Sciatic nerve (tissue), 2 donors: ENCODE measurements around the gene CACNA1B. TPM values are rescaled to one million over a fixed set of nuclear protein-coding genes. Genes with fewer than 3 reads are reported as not detected.
A peak's percentile ranks its signal among the peaks of the same experiment; 100 is the strongest.
"Not testable (repeated sequence)": the region's sequence is repeated elsewhere in the genome, so short reads cannot be mapped to it uniquely, and the experiment has no call there.

ENCODE experiments used
- ATAC-seq: fragments of 200-7000 bp; cut with Tn5 transposase; one replicate; pipeline ENCODE4 v1.9.1; 2020; ENCODE audit warnings: mild to moderate bottlenecking, moderate library complexity
- DNase-seq: peaks from one replicate; pipeline ENCODE4 v3.0.0-alpha.2; 2020; ENCODE audit warnings: low spot score
- intact Hi-C: fragments of 100-400 bp; cut with DNase I; formaldehyde crosslinking; loops from one replicate; pipeline ENCODE4 v1.14.2; 2022
- total RNA-seq: library from RNA; stranded (reverse); fragmentation: NEBNext Ultra II Directional; extraction: Animal tissue kit (Norgen Biotek cat#: 25700); gene quantifications from one replicate; pipeline ENCODE4 v1.2.1, GENCODE V29; 2021
- donor health status: DM: no; HTN: no; CAD: no.
- donor health status: DM: no; HTN: no; CAD: no.

Gene CACNA1B
- total RNA-seq, 1 donor from 2014 or later, result 0.09 TPM

- intact Hi-C loops, result no loop called here
- no peak for DNase-seq
- no peak for ATAC-seq
These were observed 220.0 kb downstream of the CACNA1B start for GRCh38 chr9:138097501-138097991.

DNA sequence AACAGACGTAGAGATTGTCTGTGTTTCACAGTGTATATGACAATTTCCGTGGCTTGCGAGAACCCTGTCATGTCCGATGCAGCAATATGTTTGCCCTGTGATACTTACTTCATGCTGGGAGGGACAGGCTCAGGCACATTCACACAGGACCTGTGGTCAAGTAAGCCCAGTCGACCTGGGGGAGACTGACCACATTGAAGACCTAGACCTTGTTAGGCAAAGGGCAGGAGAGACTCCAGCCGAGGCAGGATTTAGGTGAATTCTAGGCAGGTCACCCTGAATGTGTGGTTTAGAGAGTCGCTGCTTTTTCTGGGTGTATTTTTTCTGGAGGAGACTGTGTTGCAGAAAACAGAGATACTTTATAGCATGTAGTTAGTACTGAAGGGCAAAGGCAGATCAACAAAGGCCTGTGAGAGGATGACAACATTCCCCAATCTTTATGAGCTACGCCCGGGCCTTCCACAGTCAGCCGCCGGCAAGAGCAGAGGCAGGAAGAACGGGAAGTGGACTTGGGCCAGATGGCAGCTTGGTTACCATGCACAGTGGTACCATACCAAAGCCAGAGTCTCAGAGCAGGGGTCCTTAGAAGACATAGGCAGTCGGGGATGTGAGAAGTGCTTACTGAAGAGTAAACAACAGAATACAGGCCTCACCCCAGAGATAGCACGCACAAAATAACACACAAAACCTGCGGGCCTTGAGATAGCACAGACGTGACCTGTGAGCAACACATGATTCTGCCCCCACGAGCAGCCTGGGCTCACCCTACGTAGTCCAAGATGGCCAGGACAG is 220.7 kb downstream of the CACNA1B start:
- intact Hi-C loops, result no loop called here
- DNase-seq (no peak), ATAC-seq (no peak)

DNA sequence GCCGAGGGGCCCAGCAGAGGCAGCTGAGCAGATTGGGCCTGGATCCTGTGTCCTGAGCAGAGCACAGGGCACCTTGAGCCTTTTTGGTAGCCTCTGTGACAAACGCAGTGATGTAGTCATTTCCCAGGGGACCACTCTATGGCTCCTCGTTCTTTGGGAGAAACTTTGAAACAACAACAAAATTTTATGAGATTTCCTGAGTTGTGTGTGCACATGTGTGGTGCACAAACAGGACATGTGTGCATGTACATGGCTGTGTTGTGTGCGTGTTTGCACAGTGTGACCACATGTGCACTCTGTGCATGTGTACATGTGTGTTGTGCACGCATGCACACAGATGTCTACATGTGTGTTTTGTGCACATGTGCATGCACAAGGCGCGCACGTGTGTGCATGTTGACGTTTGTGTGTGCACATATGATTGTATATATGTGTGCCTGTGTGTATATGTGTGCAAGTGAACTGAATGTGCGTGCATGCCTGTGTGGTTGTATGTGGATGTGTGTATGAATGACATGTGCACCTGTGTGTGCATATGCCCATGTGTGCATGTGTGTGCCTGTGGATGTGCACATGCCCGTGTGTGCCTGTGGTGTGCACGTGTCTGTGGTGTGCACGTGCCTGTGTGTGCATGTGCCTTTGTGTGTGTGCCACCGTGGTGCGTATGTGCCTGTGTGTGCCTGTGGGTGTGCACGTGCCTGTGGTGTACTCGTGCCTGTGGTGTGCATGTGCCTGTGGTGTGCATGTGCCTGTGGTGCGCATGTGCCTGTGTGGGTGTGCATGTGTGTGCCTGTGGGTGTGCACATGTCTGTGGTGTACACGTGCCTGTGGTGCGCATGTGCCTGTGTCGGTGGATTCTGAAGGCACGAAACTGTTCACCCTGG is 221.6 kb downstream of the CACNA1B start:
- intact Hi-C loops, result no loop called here

DNA sequence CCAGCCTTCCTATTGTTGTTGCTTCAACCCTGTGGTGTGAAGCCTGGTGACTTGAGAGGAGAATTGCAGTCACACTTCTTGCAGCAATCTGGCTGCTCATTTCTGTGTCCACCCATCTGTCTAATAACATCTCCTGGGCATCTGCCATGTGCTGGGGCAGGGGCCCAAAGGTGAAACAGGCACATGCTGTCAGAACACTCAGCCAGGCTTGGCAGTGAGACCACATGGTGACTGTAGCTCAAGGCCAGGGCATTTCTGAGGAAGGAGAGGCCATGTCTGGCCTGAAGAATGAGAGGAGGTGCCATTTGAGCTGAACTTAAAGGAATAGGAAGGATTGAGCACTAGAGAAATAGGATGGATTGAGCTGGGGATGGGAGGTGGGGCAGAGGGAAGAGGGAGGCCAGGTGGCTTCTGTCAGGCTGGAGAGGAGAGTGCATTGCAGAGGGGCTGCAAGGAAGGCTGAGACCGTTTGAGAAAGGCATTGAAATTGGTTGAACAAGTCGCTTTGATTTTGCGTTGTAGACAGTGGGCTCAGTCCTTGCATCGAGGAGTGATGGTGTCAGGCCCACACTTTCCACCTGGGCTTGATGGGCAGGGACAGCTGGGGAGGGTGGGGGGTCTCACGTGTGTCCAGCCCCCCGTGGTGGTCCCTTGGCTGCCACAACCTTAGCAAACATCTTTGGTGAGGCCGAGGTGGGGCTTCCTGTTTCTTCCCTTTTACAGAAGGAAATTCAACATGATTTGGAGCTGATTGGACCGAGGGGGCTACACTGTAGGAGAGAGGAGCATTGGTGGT is 222.4 kb downstream of the CACNA1B start:
- no peak for ATAC-seq
- intact Hi-C loops, result no loop called here
- no peak for DNase-seq

More for the DNA sequence above, 221.6 kb downstream of the CACNA1B start:
- ATAC-seq, result no peak
- DNase-seq, result no peak

- ATAC-seq (no peak), DNase-seq (no peak)
- intact Hi-C loops, result no loop called here
These were observed 223.2 kb downstream of the CACNA1B start for GRCh38 chr9:138100711-138101350.

- intact Hi-C loops, result no loop called here
- no peak for ATAC-seq
- no peak for DNase-seq
These were observed 224.1 kb downstream of the CACNA1B start for GRCh38 chr9:138101444-138102234.

DNA sequence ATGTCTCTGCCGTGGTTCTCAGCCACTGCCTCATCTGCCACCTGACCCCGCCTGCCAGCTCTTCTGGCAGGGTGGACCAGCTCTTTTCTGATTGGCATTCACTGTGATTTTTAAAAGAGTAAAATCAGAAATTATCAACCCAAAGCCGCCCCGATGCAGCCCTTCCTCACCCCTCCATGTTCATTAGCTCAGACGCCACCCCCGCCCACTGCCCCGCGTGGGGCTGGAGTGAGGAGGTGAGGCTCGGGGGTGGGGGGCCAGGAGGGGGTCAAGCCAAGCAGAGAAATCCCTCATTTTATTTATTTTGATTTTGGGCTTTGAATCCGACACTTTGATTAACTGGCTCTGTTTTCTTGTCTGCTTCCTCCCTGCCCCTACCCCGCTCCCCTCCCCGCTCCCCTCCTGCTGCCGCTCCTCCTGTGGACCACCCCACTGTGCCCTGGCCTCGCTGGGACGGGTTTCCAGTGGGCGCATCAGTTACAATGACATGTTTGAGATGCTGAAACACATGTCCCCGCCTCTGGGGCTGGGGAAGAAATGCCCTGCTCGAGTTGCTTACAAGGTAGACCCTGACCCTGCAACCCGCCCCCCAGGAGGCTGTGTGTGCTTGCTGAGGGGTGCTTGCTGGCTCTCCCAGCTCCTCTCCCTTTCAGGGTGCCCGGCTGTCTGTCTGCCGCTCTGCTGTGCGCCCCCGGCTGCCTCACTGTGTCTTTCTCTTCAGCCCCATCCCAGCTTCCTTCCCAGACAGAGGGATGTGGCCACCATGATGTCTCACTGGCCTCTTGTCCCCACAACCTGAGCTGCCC is 224.9 kb downstream of the CACNA1B start:
- no peak for DNase-seq
- no peak for ATAC-seq
- intact Hi-C loops, result no loop called here

- DNase-seq (no peak), ATAC-seq (no peak)
- intact Hi-C loops, result no loop called here
These were observed 225.7 kb downstream of the CACNA1B start for GRCh38 chr9:138103111-138103848.

DNA sequence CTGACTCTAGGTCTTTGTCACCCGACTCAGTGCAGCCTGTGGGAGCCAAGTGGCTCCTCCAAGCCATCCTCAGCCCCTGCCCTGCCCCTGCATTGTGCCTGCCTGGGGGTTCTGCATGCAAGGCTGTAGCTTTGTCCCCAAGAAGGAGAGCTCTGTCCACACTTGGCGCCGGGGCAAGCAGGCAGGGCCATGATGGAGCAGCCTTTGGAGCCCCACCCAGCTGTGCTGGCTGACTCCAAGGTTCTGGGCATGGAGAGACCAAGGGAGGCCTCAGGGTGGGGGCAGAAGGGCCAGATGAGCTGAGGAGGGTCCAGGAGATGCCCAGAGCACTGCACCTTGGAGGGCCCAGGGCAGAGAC is 226.2 kb downstream of the CACNA1B start:
- ATAC-seq (no peak), DNase-seq (no peak)
- intact Hi-C loops, result no loop called here

DNA sequence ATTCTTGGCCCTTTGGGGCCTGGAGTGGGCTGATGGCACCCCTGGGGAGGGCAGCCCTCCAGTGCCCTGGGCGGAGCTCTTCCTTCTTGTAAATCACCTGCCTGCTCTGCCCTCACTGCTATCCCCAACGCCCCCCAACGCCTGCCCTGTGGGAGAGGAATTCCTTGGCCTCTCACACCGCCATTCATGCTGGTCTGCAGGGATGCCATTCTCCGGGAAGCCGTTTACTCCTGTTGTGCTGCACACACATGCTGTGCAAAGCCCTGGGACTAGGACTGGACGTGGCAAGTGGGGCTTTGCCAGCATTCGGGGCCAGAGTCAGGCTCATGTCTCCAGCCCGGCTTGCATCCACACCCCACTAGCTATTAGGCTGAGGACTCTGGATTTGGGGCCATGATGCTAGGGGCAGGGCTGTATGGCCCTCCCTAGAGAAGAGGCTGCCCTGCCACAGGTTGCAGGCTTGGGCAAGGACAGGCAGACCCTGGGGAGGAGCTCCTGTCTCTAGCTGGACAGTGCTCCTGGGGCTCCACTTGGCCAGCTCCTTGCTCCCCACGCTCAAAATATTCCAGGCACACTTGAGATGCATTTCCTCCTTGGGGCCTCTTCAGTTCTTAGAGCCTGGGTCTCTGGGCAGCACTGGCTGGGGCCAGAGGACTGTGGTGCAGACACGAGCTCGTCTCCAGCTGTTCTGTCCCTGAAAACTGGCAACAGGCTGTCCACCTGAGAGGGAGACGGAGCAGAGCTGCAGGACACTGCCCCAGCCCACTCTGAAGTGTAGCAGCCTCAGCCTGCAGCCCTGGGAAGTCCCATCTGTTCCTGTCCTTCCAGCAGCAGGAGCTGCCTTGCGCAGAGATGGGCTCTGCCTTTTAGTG is 226.9 kb downstream of the CACNA1B start:
- DNase-seq (no peak), ATAC-seq (no peak)
- intact Hi-C loops, result no loop called here

- intact Hi-C loops, result no loop called here
- ATAC-seq, result no peak
- DNase-seq, result no peak
These were observed 227.5 kb downstream of the CACNA1B start for GRCh38 chr9:138105123-138105415.

DNA sequence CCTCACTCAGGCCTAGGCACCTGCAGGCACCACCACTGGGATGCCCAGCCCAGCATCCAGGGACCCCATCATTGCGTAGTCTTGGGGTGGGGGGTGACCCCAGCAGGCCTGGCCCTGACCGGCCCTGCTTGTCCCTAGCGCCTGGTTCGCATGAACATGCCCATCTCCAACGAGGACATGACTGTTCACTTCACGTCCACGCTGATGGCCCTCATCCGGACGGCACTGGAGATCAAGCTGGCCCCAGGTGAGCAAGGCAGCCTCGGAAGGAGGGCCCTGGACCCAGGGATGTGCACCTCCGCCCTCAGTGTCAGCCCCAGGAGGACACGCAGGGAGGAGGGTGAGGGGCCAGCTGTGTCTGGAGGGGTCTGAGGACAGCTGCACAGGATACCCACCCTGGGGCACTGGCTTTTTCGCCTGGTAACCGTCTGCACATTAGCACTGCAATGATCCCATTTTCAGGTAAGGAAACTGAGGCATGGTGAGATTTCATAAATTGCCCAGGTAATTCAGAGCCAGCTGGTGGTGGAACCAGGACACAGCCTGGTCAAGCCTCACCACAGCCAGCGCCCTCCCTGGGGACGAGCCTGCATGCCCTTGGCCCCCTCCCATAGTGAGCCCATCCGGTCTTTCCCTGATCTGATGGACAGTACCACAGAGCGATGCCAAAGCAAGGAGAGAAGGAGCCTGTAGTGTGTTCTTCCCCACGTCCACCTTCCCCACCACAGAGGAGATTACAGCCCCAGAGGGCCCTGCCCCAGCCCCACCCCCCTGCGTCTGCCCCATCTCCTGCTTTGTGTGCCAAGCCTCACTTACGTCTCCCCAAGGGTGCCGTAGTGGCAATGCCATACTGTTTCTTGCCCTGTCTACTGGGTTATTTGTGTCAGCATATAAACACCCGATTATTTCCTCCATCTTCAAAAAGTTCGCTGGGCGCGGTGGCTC is 228.3 kb downstream of the CACNA1B start:
- ATAC-seq, result no peak
- DNase-seq, result no peak
- intact Hi-C loops, result no loop called here

- DNase-seq, ATAC-seq, intact Hi-C loops: not testable (repeated sequence)
These were observed 229.5 kb downstream of the CACNA1B start for GRCh38 chr9:138107039-138107438.

DNA sequence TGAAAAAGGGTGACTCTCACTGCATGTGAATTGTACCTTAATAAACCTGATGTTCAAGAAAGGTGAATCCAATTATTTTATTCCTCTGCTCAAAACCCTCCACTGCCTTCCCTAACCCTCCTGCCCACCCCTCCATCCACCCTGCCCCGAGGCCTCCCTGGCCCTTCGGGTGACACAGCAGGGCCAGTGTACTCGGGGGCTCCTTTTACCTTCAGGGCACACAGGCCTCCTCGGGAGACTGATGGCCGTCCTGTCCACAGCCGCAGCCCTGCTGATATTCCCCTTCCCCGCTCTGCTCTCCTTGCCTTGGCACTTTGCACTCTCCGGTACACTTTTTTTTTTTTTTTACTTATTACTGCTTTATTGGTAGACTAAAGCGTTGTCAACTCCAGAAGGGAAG is 234.0 kb downstream of the CACNA1B start:
- ATAC-seq (no peak), DNase-seq (peak; percentile 26)
- intact Hi-C loops, result no loop called here
